Measurements from ENCODE around the gene DLST. TPM values are rescaled to one million over a fixed set of nuclear protein-coding genes. Genes with fewer than 3 reads are reported as not detected.

Gene DLST
- total RNA-seq, 2 experiments from 2014 or later = 110 to 113 TPM

GRCh38 chr14:74863274-74863673 lies 18.4 kb upstream of the DLST start:
- H3K27ac Mint-ChIP-seq = no peak overlapping the region
- H3K36me3 Mint-ChIP-seq (ENCODE audit: low read depth) = no peaks in the 10 kb centered on the region
- DNase-seq (no peak), ATAC-seq (no peak)
- no peak for TF ChIP-seq CTCF (IDR thresholded peaks at IDR 0.05)
- H3K9me3 Mint-ChIP-seq = no peaks in the 10 kb centered on the region
- intact Hi-C loops (cut with micrococcal nuclease) = loop anchor here (10.0 kb wide), 1 partner anchor 222 kb away; no protein-coding TSS in a partner anchor
- ChIA-PET POLR2A (interaction anchor here (1.1 to 4.7 kb wide), 5 partner anchors 9 to 42 kb away, joined by 4 to 22 read pairs (median 17); partner anchors contain the start of gene DLST), CTCF (interaction anchor here (1.0 to 17.3 kb wide), 9 partner anchors 8 to 226 kb away, joined by 3 to 528 read pairs (median 55); partner anchors contain the start of genes DLST and PROX2)
- H3K4me3 Mint-ChIP-seq = no peak overlapping the region
- peaks cover 23% of the 10 kb centered on the region for H3K4me1 Mint-ChIP-seq (ENCODE audit: low read depth)
- no peaks in the 10 kb centered on the region for H3K27me3 Mint-ChIP-seq

GRCh38 chr14:74864198-74864597 lies 17.5 kb upstream of the DLST start:
- ChIA-PET CTCF (interaction anchor here (1.0 to 17.3 kb wide), 7 partner anchors 9 to 199 kb away, joined by 3 to 528 read pairs (median 70); partner anchors contain the start of genes DLST and PROX2), POLR2A (interaction anchor here (1.0 to 4.7 kb wide), 3 partner anchors 12 to 42 kb away, joined by 4 to 22 read pairs (median 22); partner anchors contain the start of genes DLST and PROX2)
- DNase-seq (no peak), ATAC-seq (no peak)
- intact Hi-C loops (cut with micrococcal nuclease) = loop anchor here (10.0 kb wide), 1 partner anchor 221 kb away; no protein-coding TSS in a partner anchor
- no peak overlapping the region for H3K27ac Mint-ChIP-seq
- peaks cover 26% of the 10 kb centered on the region for H3K4me1 Mint-ChIP-seq (ENCODE audit: low read depth)
- H3K36me3 Mint-ChIP-seq (ENCODE audit: low read depth) = no peaks in the 10 kb centered on the region
- H3K9me3 Mint-ChIP-seq = no peaks in the 10 kb centered on the region
- no peaks in the 10 kb centered on the region for H3K27me3 Mint-ChIP-seq
- TF ChIP-seq CTCF (IDR thresholded peaks at IDR 0.05) = no peak
- no peak overlapping the region for H3K4me3 Mint-ChIP-seq

GRCh38 chr14:74865156-74865555 lies 16.6 kb upstream of the DLST start:
- Mint-ChIP-seq H3K4me1 (ENCODE audit: low read depth) (peaks cover 26% of the 10 kb centered on the region), H3K36me3 (ENCODE audit: low read depth) (no peaks in the 10 kb centered on the region), H3K9me3 (no peaks in the 10 kb centered on the region), H3K4me3 (no peak overlapping the region), H3K27me3 (no peaks in the 10 kb centered on the region), H3K27ac (no peak overlapping the region)
- no peak for ATAC-seq
- intact Hi-C loops (cut with micrococcal nuclease) = loop anchor here (10.0 kb wide), 1 partner anchor 220 kb away; no protein-coding TSS in a partner anchor
- no peak for DNase-seq
- POLR2A ChIA-PET = no interaction called here
- CTCF ChIA-PET = interaction anchor here (1.0 to 17.3 kb wide), 2 partner anchors 17 to 41 kb away, joined by 3 to 528 read pairs; no protein-coding TSS in a partner anchor
- no peak for TF ChIP-seq CTCF (IDR thresholded peaks at IDR 0.05)

GRCh38 chr14:74866708-74867389 lies 14.9 kb upstream of the DLST start:
- Mint-ChIP-seq H3K27ac (peak overlapping the region; percentile 78), H3K9me3 (no peaks in the 10 kb centered on the region), H3K27me3 (no peaks in the 10 kb centered on the region), H3K36me3 (ENCODE audit: low read depth) (no peaks in the 10 kb centered on the region), H3K4me3 (no peak overlapping the region), H3K4me1 (ENCODE audit: low read depth) (peaks cover 21% of the 10 kb centered on the region)
- ATAC-seq = no peak
- TF ChIP-seq CTCF (IDR thresholded peaks at IDR 0.05) = no peak
- DNase-seq = no peak
- POLR2A ChIA-PET = interaction anchor here (1.8 to 3.6 kb wide), 2 partner anchors 9 to 15 kb away, joined by 7 to 23 read pairs; partner anchors contain the start of genes DLST and PROX2
- CTCF ChIA-PET = interaction anchor here (1.0 to 17.3 kb wide), 9 partner anchors 9 to 258 kb away, joined by 3 to 528 read pairs (median 8); partner anchors contain the start of gene PROX2
- intact Hi-C loops (cut with micrococcal nuclease) = loop anchor here (10.0 kb wide), 1 partner anchor 218 kb away; no protein-coding TSS in a partner anchor
